Breast epithelium (tissue), 4 donors: Measurements from ENCODE around the gene TTLL11. TPM values are rescaled to one million over a fixed set of nuclear protein-coding genes. Genes with fewer than 3 reads are reported as not detected.
A peak's percentile ranks its signal among the peaks of the same experiment; 100 is the strongest.

Source experiments
- DNase-seq, 2 donors: peaks; one replicate each; pipeline ENCODE4 v3.0.0-alpha.2; 2019; ENCODE audit warnings: low spot score in 2 of 2
- H3K27ac ChIP-seq, 2 donors: fragments of 200-600 bp; sonication (generic) in 1 of 2; one replicate each; pipeline ENCODE4 v1.5.1; 2016 to 2019; ENCODE audit warnings: mild to moderate bottlenecking in 1 of 2
- H3K27me3 ChIP-seq, 2 donors: fragments of 200-600 bp; sonication (generic) in 1 of 2; one replicate each; pipeline versions ENCODE4 v1.5.1 to v1.6.0; 2017 to 2019; ENCODE audit warnings: control low read depth in 1 of 2, mild to moderate bottlenecking in 1 of 2
- H3K36me3 ChIP-seq: fragments of 200-600 bp; one replicate; pipeline ENCODE4 v1.5.1; 2019
- H3K4me1 ChIP-seq, 2 donors: fragments of 200-600 bp; sonication (generic); one replicate each; pipeline ENCODE4 v1.5.1; 2016 to 2019; ENCODE audit warnings: control low read depth in 1 of 2
- H3K4me3 ChIP-seq, 3 donors: fragments of 200-600 bp; sonication (generic); 1 replicate in 2 of 3; 2 replicates in 1 of 3; pipeline ENCODE4 v1.5.1; 2016 to 2019; ENCODE audit warnings: mild to moderate bottlenecking in 3 of 3, moderate library complexity in 2 of 3
- H3K9me3 ChIP-seq, 2 donors: fragments of 200-600 bp; sonication (generic) in 1 of 2; one replicate each; pipeline ENCODE4 v1.5.1; 2016 to 2019; ENCODE audit warnings: control low read depth in 1 of 2
- POLR2A ChIP-seq: fragments of 450-650 bp; IDR thresholded peaks from one replicate; pipeline ENCODE4 v1.6.1; 2016; ENCODE audit warnings: antibody characterized with exemption, mild to moderate bottlenecking, moderate library complexity
- POLR2AphosphoS5 ChIP-seq, 3 donors: sonication (generic); formaldehyde crosslinking; IDR thresholded peaks; one replicate each; pipeline ENCODE4 v1.6.1; 2017; ENCODE audit warnings: antibody characterized with exemption in 3 of 3
- intact Hi-C: fragments of 100-400 bp; cut with DNase I; formaldehyde crosslinking; loops from one replicate; pipeline ENCODE4 v1.15.1; 2023; ENCODE audit warnings: low total_unique reads
- total RNA-seq, 3 donors: library from RNA; depleted of rRNA; stranded (reverse); fragments of >200 nt; gene quantifications; one replicate each; pipeline ENCODE4 v1.1.0, GENCODE V29; 2016
- TF ChIP-seq, protein P1 (sequence below), 3 donors: fragments of 450-650 bp; IDR thresholded peaks; one replicate each; pipeline ENCODE4 v1.5.1; 2016 to 2017; ENCODE audit warnings: antibody characterized with exemption in 3 of 3, mild to moderate bottlenecking in 3 of 3, moderate library complexity in 3 of 3

TTLL11 gene
- total RNA-seq, 3 donors from 2014 or later, result 9.0 to 12.1 (median 10.0) TPM

DNA sequence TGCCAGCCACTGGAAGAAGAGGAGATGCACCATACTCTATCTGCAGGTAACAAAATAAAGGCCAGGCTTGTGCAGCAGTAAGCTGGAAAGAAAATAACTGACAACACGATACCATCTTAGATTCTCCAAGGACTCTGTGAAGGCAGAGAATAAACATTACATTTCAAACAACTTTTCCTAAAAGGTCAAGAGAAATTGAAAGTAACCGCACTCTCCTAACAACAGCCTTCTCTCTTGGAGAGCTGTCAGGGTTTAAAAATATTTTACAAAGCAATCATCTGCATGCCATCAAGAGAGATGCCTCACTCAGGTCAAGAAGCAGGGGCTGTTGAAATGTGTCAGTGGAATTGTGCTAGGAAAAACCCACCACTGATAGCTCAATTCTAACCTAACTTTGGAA lies 13.5 kb upstream of the TTLL11 start:
- no peak overlapping the region for H3K4me3 ChIP-seq
- H3K27ac ChIP-seq, result no peak overlapping the region
- TF ChIP-seq POLR2AphosphoS5 (IDR thresholded peaks at IDR 0.05) (no peak), POLR2A (no peak)
- TF ChIP-seq, protein P1, sequence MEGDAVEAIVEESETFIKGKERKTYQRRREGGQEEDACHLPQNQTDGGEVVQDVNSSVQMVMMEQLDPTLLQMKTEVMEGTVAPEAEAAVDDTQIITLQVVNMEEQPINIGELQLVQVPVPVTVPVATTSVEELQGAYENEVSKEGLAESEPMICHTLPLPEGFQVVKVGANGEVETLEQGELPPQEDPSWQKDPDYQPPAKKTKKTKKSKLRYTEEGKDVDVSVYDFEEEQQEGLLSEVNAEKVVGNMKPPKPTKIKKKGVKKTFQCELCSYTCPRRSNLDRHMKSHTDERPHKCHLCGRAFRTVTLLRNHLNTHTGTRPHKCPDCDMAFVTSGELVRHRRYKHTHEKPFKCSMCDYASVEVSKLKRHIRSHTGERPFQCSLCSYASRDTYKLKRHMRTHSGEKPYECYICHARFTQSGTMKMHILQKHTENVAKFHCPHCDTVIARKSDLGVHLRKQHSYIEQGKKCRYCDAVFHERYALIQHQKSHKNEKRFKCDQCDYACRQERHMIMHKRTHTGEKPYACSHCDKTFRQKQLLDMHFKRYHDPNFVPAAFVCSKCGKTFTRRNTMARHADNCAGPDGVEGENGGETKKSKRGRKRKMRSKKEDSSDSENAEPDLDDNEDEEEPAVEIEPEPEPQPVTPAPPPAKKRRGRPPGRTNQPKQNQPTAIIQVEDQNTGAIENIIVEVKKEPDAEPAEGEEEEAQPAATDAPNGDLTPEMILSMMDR (IDR thresholded peaks at IDR 0.05), result no peak
- H3K27me3 ChIP-seq, result no peaks in the 10 kb centered on the region
- no peaks in the 10 kb centered on the region for H3K9me3 ChIP-seq
- no peaks in the 10 kb centered on the region for H3K4me1 ChIP-seq
- DNase-seq, result no peak
- H3K36me3 ChIP-seq, result no peaks in the 10 kb centered on the region
- intact Hi-C loops, result no loop called here

DNA sequence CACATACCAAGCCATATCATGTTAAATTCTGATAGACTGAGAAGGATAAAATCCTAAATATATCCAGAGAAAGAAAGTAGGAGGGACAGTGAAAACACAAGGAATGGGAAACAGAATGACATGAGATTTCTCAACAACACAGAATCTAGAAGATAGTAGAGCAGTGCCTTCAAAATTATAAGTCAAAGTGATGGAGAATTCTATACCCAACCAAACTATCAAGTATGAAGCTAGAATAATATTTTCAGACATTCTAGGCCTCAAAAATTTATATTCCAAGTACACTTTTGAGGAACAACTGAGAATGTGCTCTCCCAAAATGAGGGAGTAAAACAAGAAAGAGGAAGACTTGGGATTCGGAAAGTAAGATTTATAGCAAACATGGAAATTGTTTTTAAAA lies 10.9 kb upstream of the TTLL11 start:
- intact Hi-C loops, result no loop called here
- no peak overlapping the region for H3K4me3 ChIP-seq
- no peak for DNase-seq
- H3K36me3 ChIP-seq, result no peaks in the 10 kb centered on the region
- no peaks in the 10 kb centered on the region for H3K9me3 ChIP-seq
- no peak overlapping the region for H3K27ac ChIP-seq
- no peaks in the 10 kb centered on the region for H3K27me3 ChIP-seq
- TF ChIP-seq, protein P1 (IDR thresholded peaks at IDR 0.05), result no peak
- no peak for TF ChIP-seq POLR2AphosphoS5 (IDR thresholded peaks at IDR 0.05)
- TF ChIP-seq POLR2A, result no peak
- no peaks in the 10 kb centered on the region for H3K4me1 ChIP-seq

DNA sequence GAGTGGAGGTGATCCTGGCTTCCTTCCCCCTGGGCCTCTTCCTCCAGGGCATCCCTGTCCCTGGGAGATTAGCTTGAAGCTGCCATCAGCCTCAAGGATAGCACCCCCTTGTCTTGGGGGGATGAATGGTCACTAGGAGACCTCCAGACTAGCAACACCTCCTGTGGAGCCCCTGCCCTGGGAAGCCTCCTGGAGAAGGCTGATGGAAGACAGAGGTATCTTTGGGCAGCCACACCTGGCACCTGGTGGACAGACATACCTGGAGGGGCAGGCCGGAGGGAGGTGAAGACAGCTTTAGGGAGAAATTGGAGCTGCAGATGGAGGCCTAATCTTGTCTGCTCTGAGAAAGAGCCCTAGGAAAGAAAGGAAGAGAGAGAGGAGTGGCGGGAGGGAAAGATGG lies 9.0 kb upstream of the TTLL11 start:
- no peak for DNase-seq
- no peak overlapping the region for H3K27ac ChIP-seq
- intact Hi-C loops, result no loop called here
- H3K9me3 ChIP-seq, result no peaks in the 10 kb centered on the region
- H3K4me3 ChIP-seq, result no peak overlapping the region
- no peaks in the 10 kb centered on the region for H3K27me3 ChIP-seq
- TF ChIP-seq, protein P1 (IDR thresholded peaks at IDR 0.05), result no peak
- TF ChIP-seq POLR2A (no peak), POLR2AphosphoS5 (IDR thresholded peaks at IDR 0.05) (no peak)
- no peaks in the 10 kb centered on the region for H3K4me1 ChIP-seq
- H3K36me3 ChIP-seq, result no peaks in the 10 kb centered on the region

DNA sequence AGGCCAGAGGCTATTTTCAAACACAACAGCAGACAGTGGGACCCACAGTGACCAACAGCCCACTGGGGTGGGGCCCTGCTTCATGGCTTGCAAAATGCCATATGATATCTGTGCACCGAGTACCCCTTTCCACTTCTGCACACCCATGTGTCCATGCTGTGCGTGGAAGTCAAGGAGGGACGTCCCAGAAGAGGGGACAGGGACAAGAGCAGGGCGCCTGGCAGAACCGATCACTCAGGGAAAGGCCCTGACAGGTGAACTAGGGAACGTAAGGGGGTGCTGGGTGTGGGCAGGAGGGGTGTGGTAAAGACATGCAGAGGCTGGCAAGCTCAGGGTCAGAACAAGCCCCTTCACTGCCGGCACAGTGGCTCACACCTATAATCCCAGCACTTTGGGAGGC lies 7.6 kb upstream of the TTLL11 start:
- intact Hi-C loops, result no loop called here

DNA sequence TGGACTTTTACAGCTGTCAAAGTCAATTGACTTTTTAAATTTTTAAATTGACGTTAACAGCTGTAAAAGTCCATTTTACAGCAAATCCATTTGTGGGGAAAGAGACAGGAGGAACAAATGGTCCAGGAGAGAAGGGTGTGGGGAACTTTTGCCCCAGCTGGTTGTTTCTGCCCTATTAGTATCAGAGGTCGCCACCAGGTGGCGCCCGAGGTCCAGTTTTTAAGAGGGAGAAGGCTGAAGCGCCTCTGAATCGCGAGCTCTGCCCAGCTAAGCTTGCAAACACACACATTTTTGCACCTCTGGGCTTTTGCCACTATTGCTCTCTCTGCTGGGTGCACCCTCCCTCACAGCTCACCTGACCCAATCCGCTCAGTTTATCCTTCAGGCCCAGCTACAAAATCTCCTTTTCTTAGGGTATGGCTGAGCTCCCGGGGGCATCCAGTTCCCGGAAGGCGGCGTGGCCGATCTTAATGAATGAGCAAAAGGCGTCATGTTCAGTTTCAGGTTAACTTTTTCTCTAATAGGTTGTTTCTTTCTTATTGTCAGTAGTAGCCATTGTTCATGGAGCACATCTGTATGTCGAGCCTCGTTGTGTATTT lies 6.3 kb upstream of the TTLL11 start:
- H3K27ac ChIP-seq, result no peak overlapping the region
- intact Hi-C loops, result no loop called here
- no peaks in the 10 kb centered on the region for H3K4me1 ChIP-seq
- TF ChIP-seq POLR2AphosphoS5 (IDR thresholded peaks at IDR 0.05) (no peak), POLR2A (no peak)
- TF ChIP-seq, protein P1 (IDR thresholded peaks at IDR 0.05), result peak; percentile 62 to 91 (median 70)
- H3K9me3 ChIP-seq, result no peaks in the 10 kb centered on the region
- H3K27me3 ChIP-seq, result no peaks in the 10 kb centered on the region
- H3K36me3 ChIP-seq, result no peaks in the 10 kb centered on the region
- peak; percentile 59 to 84 for DNase-seq
- no peak overlapping the region for H3K4me3 ChIP-seq

More for the DNA sequence above, 7.6 kb upstream of the TTLL11 start:
- Histone ChIP-seq H3K27me3 (no peaks in the 10 kb centered on the region), H3K4me1 (no peaks in the 10 kb centered on the region), H3K4me3 (no peak overlapping the region), H3K36me3 (no peaks in the 10 kb centered on the region), H3K27ac (no peak overlapping the region), H3K9me3 (no peaks in the 10 kb centered on the region)
- DNase-seq, result no peak
- TF ChIP-seq POLR2A (no peak), POLR2AphosphoS5 (IDR thresholded peaks at IDR 0.05) (no peak)
- TF ChIP-seq, protein P1 (IDR thresholded peaks at IDR 0.05), result no peak
